Activated naive CD4-positive, alpha-beta T cell (primary cell): ENCODE results near the gene CNTN4.
"Not testable (repeated sequence)": the region's sequence is repeated elsewhere in the genome, so short reads cannot be mapped to it uniquely, and the experiment has no call there.

Experiments used
- DNase-seq, 4 experiments: peaks; one replicate each; lab custom pipeline; 2025; lab: John Stamatoyannopoulos, UW

The CNTN4 gene

DNA sequence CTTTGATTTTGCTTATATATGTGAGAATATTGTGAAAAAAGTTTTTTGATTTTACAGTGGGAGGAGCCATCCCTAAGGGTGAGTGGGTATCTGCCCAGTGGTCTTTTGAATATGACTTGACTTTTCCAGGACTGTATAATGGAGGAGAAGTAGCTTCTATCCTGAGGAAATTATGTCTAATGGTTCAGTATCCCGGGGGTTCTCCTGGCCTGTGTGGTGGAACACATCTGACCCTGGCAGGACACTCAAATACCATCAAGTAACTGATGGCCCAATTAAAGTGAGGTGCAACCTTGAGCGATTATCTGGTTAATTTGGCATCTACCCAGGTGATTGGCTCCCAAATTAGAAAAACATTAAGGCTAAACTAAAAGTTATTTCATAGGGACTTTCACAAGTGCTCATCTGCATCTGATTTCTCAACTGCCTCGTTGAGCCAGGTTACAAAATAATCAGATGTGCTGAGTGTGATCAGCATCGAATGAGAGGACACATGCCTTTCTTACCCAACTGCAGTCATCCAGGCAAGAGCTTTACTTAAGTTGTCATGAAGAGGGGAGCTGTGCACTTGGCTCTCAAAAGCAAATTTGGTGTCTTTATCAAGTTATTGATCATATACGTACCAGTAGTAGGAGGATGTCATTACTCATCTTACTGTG is 810.2 kb downstream of the CNTN4 start:
- DNase-seq, result no peak

DNA sequence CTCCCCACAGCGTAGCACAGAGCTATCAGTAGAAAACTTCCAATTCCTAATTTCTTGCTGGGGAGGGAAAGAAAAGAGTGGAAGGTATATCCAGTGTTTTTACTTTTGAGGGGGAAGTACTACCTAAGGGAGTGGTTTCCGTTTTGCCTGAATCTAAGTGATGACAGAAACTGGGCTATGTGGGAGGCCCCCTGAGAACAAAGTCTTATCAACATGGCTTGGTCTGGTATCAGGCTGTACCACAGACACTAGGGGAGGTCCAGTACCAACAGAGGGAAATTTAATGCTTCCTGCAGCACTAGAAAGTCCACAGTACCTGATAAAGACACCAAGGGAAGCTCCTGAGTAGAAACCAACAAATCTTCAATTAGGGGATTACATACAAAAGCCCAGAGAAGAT is 812.3 kb downstream of the CNTN4 start:
- DNase-seq, result no peak

DNA sequence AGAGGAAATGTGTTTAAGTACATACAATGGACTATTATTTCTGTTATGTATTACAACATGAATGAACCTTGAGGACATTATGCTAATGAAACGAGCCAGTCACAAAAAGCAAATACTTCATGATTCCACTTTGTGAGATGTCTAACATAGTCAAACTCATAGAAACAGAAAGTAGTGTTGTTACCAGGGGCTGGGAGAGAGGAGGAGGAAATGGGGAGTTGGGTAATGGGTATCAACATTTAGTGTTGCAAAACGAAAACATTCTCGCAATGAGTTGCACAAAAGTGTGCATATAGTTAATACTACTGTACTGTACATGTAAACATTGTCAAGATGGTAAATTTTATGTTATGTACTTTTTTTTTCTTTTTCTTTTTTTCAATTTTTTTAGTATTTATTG is 817.2 kb downstream of the CNTN4 start:
- DNase-seq, result no peak

DNA sequence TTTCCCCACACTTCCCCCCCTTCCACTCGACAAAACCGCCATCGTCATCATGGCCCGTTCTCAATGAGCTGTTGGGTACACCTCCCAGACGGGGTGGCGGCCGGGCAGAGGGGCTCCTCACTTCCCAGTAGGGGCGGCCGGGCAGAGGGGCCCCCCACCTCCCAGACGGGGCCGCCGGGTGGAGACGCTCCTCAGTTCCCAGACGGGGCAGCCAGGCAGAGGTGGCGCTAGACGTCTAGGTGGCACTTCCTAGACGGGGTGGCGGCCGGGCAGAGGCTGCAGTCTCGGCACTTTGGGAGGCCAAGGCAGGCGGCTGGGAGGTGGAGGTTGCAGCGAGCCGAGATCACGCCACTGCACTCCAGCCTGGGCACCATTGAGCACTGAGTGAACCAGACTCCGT is 818.0 kb downstream of the CNTN4 start:
- not testable (repeated sequence) for DNase-seq

DNA sequence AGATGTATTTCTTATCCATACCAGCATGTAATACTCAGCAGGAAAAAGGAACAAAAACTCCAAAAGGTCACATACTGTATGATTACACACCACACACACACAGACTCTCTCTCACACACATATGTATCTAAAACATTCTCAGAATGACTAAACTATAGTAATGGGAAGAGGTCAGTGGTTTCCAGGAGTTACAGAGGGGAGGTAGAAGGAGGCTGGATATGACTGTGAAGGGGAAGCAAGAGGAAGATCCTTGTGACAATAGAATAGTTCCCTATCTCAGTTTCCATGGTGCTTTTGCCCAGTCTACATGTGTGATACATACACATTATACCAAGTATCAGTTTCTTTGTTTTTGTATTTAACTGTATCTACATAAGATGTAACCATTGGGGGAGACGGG is 821.4 kb downstream of the CNTN4 start:
- no peak for DNase-seq

DNA sequence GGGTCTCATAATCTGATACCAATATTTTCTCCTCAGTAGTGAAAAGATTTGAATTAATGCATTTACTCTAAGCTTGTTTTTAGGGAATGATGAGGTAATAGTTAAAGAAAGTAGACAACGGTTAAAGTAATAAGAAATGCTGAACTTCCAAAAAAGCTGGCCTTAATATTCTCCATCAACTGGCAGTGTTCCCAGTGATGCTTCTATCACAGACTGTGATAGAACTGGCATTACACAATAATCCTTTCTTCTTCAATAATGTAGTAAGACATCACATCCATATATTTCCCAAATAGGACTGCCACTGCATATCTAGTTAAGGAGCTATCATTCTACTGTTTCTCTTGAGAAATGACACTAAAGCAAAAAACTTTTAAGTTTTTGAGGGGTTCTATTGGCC is 822.8 kb downstream of the CNTN4 start:
- no peak for DNase-seq

DNA sequence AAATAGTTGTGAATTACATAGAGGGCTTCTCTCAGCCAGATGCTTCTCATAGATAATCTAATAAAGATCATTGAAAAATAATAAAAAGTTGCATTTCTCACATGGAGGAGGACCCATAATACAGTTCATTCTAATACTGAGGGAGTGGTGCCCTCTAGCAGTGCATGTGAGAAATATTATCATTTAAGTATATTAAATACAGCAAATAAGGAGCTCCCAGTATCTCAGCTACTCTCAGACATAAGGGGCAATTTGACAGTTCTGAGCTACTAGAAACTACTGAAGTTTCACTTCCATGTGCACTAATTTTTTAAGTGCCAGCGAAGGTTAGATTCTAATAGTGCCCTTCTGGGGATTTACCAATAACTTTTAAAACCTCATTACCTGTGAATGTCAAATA is 823.2 kb downstream of the CNTN4 start:
- no peak for DNase-seq

DNA sequence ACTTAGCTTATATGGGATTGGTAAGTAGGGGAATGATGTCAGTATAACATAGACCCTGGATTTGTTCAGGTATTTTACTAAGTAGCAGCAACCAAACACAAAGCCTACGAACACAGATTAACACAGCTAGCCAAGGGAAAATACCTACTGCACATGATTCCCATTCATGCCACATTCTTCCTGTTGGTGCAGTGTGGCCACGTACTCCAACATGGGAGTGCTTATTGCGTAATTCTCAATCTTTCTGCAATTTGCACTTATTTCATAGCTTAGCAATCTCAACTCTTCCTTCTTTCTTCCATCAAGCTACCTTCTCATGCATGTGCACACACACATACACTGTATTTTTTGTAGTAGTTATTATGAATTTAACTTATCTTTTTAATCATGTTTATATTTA is 824.7 kb downstream of the CNTN4 start:
- no peak for DNase-seq

DNA sequence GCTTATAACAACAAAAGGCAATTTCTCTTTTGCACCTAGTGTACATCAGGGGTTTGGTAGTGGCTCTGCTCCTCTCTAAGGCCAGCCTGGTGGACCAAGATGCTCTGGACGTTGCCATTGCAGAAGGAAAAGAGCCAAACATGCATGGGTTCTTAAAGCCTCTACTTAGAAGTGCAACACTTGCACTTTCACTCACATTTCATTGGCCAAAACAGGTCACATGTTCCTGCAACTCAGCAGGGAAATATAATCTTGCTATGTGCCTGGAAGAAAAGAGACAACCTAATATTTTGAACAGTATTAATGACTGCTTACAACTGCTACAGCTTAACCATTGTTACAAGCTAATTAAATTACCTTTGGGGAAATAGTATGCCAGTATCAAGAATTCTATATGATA is 828.6 kb downstream of the CNTN4 start:
- DNase-seq, result no peak

DNA sequence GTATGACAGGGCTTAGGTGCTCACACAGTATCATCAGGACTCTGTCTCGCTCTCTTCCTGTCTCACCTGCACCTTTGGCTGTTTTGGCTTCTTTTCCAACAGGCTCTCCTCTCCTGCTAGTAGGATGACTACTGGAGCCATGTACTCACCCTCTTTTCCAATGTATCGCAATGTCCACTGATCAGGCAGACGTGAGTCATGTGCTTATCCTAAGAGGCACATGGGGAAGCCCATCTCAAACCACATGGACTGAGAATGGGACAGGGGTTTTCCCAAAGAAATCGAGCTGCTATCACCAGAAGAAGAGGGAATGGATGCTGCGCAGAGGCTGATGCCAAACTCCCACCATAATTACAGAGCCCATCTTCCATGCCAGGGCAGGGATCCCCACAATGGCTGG is 830.9 kb downstream of the CNTN4 start:
- DNase-seq, result no peak

DNA sequence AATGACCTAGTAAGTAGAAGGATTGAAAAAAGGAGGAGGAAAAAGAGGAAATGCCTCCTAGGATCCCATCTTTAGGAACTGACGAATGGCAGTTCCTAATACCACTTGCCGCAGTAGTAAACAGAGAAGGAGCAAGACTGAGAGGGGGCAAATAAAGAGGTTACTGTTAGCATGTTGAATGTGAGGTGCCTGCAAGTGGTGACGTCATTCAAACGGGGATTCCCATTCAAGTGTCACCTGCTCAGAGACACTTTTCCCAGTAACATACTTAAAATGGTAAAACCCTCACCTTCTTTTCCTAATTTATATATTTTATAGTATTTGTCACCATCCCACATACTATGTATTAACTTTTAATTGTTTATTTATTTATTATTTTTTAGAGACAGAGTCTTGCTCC is 832.6 kb downstream of the CNTN4 start:
- DNase-seq, result no peak

DNA sequence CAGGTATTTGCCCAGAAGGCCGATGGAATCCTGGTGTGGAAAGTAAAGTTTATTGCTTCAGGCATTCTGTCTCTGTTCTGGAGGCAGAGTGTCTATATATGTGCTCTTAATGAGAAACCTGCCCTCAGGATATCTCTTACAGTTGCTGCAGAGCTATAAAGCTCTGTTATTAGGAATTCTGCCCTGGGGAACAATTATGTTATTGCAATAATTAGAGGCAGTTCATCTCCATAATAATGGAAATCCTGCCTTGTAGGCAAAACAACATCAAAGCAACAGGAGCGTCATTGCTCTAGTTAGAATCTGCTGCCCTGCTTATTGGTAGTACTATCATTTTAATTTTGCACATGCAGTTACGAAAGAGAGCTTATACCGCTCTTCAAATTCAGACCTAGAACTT is 835.9 kb downstream of the CNTN4 start:
- DNase-seq, result no peak

DNA sequence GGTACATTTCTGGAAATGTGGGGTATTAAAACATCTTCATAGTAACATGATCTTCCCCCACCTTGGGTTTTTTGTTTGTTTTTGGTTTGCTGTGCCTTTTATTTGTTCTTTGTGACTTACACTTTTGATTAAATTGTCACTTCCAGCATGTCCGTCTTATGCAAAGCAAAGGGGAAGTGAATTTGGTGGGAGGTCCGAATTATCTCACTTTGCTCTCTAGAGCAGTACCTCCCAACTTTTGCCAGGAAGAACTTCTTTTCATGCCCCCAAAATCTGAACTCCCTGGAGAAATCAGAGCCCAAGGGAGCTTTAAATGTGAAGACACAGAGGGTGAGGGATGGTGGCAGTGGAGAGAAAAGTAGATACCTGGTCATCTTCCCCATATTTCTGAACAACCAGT is 838.4 kb downstream of the CNTN4 start:
- no peak for DNase-seq

DNA sequence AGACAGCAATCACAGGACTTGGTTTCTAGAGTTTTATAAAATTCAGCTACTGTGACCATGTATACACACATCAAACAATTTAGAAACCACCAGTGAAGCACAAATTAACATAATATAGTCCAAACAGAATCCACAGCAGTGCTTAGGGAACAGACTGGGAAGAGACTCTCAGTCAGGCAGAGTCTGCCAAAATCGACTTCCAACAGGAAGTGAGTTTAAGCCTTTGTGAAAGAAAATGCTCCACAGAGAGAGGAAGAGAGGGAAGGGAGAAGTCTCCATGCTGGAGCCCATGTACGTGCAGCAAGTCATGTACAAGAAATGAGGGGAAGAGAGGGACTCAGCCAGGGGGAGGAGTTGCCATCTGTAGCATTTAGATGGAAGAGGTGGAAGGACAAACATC is 838.9 kb downstream of the CNTN4 start:
- no peak for DNase-seq

DNA sequence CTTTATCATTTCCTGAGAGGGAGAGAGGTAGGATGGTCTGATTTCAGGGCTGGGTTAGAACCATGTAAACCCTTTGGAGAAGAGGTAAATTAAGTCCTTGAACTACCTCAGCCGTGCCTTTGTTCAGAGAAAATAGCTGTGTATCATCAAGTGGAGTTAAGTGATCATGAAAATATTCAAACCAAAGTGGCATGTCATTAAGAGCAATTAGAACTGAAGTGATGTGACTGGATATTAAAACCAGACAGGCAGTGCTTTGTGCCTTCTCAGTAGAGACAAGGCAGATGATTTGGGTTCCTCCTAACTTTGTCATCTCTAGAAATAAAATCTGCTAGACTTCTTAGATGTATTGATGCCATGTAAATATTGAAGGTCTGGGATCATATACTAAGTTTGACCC is 840.0 kb downstream of the CNTN4 start:
- no peak for DNase-seq

DNA sequence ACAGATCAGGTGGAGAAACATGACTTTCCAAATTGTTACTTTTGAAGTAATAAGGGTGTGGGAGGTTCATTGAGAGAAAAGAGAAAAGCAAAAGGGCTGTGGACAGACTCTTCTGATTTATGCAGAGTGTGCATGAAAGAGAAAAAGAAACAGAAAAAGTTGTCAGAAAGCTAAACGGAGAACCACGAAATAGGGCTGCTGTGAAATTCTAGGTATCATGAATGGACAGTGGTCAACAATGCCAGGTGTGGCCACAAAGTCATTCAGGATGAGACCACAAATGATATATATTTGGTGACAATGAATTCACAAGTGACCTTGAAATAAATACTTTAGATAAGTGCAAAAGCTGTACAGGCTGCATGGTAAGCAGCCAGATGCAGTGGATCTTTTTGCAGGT is 841.4 kb downstream of the CNTN4 start:
- no peak for DNase-seq

DNA sequence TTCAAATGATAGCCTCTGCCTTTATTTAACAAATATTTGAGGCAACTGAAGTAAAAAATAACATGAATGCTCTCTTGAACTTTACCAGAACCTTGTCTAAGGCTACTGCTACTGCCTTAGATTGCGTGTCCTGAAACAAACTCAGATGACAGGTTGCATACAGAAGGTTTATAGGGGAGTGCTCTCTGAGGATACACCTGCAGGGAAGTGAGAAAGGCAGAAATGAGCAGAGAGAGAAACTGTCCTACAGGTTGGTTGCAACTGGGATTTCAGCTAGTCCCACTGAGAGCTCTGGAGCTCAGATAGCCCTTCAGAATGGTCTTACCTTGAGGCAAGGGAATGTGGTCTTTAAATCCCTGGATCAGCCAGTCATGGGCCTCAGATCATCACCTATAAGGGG is 846.0 kb downstream of the CNTN4 start:
- no peak for DNase-seq

DNA sequence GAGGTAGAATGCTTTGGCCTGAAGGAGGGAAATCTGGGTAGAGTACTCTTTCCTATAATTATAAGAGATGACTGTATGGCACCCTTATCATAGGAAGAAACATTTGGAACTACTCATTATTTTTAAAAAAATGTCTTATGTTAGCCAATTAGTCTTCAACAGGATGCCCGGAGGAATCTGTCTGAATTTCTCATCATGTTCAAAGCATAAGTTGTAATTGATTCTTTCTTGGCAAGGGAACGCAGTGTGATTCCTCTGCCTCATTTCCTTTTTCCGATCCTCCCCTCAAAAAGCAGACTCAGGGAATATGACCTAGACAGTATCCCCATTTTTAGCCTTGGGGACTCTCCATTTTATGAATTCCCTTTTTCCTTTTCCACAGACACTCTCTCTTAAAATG is 846.5 kb downstream of the CNTN4 start:
- DNase-seq, result no peak

DNA sequence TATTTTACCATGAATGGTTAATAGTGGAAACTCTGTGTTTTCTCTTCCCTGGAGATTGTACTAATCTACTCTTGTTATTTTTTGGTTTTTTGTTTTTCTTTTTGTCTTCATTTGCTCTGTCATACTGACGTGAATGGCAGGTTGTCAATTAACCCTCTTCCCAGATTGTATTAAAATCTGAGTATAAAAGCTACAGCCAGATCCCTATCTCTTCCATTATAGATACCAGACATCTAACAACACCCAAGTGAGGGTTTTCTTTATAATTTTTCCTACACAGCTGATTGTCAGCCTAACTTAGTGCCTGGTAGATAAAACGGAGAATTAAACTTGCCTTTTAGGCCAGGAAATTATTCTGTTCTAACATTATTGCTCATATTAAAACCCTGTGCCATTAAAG is 848.9 kb downstream of the CNTN4 start:
- DNase-seq, result no peak

DNA sequence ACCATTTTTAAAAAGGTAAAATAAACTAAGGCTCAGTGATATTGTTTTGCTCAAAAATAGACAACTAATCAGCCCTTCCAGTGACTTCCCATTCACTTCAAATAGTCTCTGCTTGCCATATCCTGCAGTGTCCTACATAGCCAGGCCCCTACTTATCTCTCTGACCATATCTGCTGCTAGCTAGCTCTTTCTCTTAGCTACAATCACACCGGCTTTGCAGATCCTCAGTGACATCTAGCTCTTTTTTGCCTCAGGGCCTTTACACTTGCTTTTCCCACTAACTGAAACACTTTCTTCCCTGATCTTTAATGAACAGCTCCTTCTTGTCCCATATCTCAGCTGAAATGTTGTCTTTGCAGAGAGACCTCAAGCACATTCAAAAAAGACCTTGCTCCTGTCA is 850.2 kb downstream of the CNTN4 start:
- DNase-seq, result no peak

DNA sequence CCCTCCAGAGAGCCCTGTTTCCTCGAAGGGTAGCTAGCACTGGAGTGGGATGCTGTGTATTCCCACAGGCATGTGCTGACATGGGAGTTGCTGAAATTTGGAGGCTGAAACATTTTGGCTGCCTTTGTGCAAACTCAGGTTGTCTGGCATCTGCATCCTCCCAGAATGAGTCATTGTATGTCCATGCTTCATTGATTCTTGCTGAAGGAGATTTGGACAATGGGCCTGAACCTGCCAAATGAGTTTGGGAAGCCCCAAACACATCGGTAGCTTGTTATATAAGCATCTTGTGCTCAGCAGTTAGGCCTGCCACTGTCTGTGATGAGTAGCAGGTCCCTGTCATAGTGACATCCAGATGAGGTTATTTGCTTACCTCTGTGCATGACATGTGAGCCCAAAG is 851.5 kb downstream of the CNTN4 start:
- DNase-seq, result no peak

DNA sequence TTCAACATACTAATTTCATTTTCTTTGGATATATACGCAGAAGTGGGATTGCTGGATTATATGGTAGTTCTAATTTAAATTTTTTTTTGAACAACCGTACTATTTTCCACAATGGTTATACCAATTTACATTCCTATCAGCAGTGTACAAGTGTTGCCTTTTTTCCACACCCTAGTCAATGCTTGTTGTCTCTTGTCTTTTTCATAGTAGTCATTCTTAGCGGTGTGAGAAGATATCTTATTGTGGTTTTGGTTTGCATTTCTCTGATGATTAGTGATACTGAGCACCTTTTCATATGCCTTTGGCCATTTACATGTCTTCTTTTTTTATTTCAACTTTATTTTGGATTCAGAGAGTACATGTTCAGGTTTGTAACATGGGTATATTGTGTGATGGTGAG is 858.4 kb downstream of the CNTN4 start:
- no peak for DNase-seq

DNA sequence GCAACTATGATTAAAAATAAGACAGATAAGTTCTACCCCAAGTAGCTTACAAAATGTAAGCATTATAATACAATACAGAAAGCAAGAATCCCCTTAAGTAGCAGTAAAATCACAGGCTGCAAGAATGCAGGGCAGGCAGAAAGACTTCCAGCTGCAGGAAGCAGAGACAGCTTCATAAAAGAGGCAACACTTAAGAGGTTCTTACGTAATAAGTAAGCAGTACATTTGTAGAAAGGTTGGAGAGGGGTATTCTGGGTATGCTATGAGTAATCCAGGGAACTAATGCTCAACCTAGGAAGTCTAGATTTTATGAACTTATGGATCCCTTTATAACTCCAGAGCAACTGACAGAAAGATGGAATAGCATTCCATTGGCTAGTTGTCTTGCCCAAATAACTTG is 859.9 kb downstream of the CNTN4 start:
- no peak for DNase-seq

DNA sequence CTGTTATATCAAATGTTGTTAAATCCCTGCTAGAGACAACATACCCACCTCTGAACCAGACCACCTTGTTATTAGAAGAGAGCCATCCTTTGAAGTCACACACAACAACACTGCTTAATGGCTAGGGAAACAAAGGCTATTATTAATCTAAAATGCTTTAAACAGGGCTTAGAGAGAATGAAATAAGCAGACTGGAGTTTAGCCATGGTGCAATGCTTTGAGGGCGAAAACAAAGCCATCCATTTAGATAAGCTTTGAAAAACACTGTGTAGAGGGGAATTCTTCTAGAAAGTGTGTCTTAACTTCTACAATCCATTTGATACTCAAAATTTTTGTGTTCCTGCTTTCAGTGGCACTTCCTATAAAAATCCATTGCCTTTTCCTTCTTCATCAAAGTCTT is 862.9 kb downstream of the CNTN4 start:
- DNase-seq, result no peak

DNA sequence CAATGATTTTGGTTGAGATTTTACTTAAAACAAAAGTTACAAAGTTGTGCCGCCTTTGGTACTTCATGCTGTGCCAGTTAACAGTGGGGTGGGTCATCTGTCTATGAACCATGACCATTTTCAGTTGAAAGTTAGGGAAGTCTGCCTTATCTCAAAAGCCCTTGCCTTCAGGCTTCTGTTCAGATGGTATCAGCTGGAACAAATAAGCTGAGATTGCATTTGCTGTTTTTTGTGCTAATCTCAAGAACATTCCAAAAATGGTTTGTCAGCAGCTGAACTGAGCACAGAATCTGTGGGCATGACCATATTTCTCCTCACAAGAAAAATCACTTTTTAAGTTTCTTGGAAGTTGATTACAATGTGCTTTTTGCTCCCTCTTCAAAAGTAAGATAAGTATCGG is 869.2 kb downstream of the CNTN4 start:
- DNase-seq, result no peak
